Measurements from ENCODE around the gene ZDHHC7. TPM values are rescaled to one million over a fixed set of nuclear protein-coding genes. Genes with fewer than 3 reads are reported as not detected.

Gene ZDHHC7
- total RNA-seq, 1 experiment from 2014 or later = 46.3 TPM

- intact Hi-C loops (cut with micrococcal nuclease) = loop anchor here (5.0 kb wide), 1 partner anchor 328 kb away; no protein-coding TSS in a partner anchor
- H3K4me1 Mint-ChIP-seq (ENCODE audit: insufficient read depth, unreplicated experiment) = no peaks in the 10 kb centered on the region
- CTCF ChIA-PET = interaction anchor here (0.6 to 7.1 kb wide), 5 partner anchors 19 to 195 kb away, joined by 3 to 82 read pairs (median 7); no protein-coding TSS in a partner anchor
- H3K9me3 Mint-ChIP-seq (ENCODE audit: unreplicated experiment) = no peaks in the 10 kb centered on the region
- BruUV-seq (replicated peaks) = no TSS peak
- TF ChIP-seq, protein P1, sequence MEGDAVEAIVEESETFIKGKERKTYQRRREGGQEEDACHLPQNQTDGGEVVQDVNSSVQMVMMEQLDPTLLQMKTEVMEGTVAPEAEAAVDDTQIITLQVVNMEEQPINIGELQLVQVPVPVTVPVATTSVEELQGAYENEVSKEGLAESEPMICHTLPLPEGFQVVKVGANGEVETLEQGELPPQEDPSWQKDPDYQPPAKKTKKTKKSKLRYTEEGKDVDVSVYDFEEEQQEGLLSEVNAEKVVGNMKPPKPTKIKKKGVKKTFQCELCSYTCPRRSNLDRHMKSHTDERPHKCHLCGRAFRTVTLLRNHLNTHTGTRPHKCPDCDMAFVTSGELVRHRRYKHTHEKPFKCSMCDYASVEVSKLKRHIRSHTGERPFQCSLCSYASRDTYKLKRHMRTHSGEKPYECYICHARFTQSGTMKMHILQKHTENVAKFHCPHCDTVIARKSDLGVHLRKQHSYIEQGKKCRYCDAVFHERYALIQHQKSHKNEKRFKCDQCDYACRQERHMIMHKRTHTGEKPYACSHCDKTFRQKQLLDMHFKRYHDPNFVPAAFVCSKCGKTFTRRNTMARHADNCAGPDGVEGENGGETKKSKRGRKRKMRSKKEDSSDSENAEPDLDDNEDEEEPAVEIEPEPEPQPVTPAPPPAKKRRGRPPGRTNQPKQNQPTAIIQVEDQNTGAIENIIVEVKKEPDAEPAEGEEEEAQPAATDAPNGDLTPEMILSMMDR (IDR thresholded peaks at IDR 0.05; ENCODE audit: unreplicated experiment) = no peak
- POLR2A ChIA-PET = interaction anchor here (0.6 to 1.5 kb wide), 3 partner anchors 12 to 138 kb away, joined by 3 read pairs; no protein-coding TSS in a partner anchor
- DNase-seq (ENCODE audit: unreplicated experiment) = no peak
- H3K27me3 Mint-ChIP-seq (ENCODE audit: insufficient read depth, unreplicated experiment) = no peaks in the 10 kb centered on the region
- H3K4me3 Mint-ChIP-seq (ENCODE audit: unreplicated experiment) = no peak overlapping the region
- H3K27ac Mint-ChIP-seq (ENCODE audit: low read depth, unreplicated experiment) = no peak overlapping the region
- H3K36me3 Mint-ChIP-seq (ENCODE audit: insufficient read depth, unreplicated experiment) = no peaks in the 10 kb centered on the region
Measured at GRCh38 chr16:84949772-84950436, 61.4 kb downstream of the ZDHHC7 start.

GRCh38 chr16:84948851-84949610 is 62.3 kb downstream of the ZDHHC7 start:
- Mint-ChIP-seq H3K27me3 (ENCODE audit: insufficient read depth, unreplicated experiment) (no peaks in the 10 kb centered on the region), H3K36me3 (ENCODE audit: insufficient read depth, unreplicated experiment) (no peaks in the 10 kb centered on the region), H3K4me3 (ENCODE audit: unreplicated experiment) (no peak overlapping the region), H3K9me3 (ENCODE audit: unreplicated experiment) (no peaks in the 10 kb centered on the region), H3K4me1 (ENCODE audit: insufficient read depth, unreplicated experiment) (no peaks in the 10 kb centered on the region), H3K27ac (ENCODE audit: low read depth, unreplicated experiment) (no peak overlapping the region)
- no peak for DNase-seq (ENCODE audit: unreplicated experiment)
- TF ChIP-seq, protein P1 (IDR thresholded peaks at IDR 0.05; ENCODE audit: unreplicated experiment) = no peak
- CTCF ChIA-PET = interaction anchor here (1.0 to 6.8 kb wide), 3 partner anchors 23 to 194 kb away, joined by 3 to 82 read pairs (median 7); no protein-coding TSS in a partner anchor
- BruUV-seq (replicated peaks) = no TSS peak
- intact Hi-C loops (cut with micrococcal nuclease) = no loop called here
- POLR2A ChIA-PET = interaction anchor here (0.6 kb wide), 1 partner anchor 12 kb away, joined by 3 read pairs; no protein-coding TSS in a partner anchor

- H3K36me3 Mint-ChIP-seq (ENCODE audit: insufficient read depth, unreplicated experiment) = no peaks in the 10 kb centered on the region
- intact Hi-C loops (cut with micrococcal nuclease) = no loop called here
Measured at GRCh38 chr16:84947996-84948850, 63.1 kb downstream of the ZDHHC7 start.

More at GRCh38 chr16:84947996-84948850, 63.1 kb downstream of the ZDHHC7 start:
- no peak overlapping the region for H3K4me3 Mint-ChIP-seq (ENCODE audit: unreplicated experiment)
- DNase-seq (ENCODE audit: unreplicated experiment) = no peak
- H3K9me3 Mint-ChIP-seq (ENCODE audit: unreplicated experiment) = no peaks in the 10 kb centered on the region
- ChIA-PET CTCF (interaction anchor here (0.6 to 1.1 kb wide), 3 partner anchors 23 to 198 kb away, joined by 3 to 4 read pairs (median 3); no protein-coding TSS in a partner anchor), POLR2A (no interaction called here)
- no peak overlapping the region for H3K27ac Mint-ChIP-seq (ENCODE audit: low read depth, unreplicated experiment)
- BruUV-seq (replicated peaks) = no TSS peak
- TF ChIP-seq, protein P1 (IDR thresholded peaks at IDR 0.05; ENCODE audit: unreplicated experiment) = no peak
- H3K27me3 Mint-ChIP-seq (ENCODE audit: insufficient read depth, unreplicated experiment) = no peaks in the 10 kb centered on the region
- H3K4me1 Mint-ChIP-seq (ENCODE audit: insufficient read depth, unreplicated experiment) = no peaks in the 10 kb centered on the region
